Subcutaneous adipose tissue (tissue), 4 donors: Measurements from ENCODE around the gene TCF4. TPM values are rescaled to one million over a fixed set of nuclear protein-coding genes. Genes with fewer than 3 reads are reported as not detected.

Experiments used
- total RNA-seq, 4 donors: library from RNA; depleted of rRNA; stranded (reverse); fragments of >200 nt; gene quantifications; one replicate each; pipeline ENCODE4 v1.1.0, GENCODE V29; 2016
- TF ChIP-seq, protein P1 (sequence below): fragments of 450-650 bp; IDR thresholded peaks from one replicate; pipeline ENCODE4 v1.5.1; 2016; ENCODE audit warnings: low read depth, mild to moderate bottlenecking, control low read depth, antibody characterized with exemption, moderate library complexity

Gene TCF4
- total RNA-seq, 4 donors from 2014 or later = 110 to 250 (median 170) TPM

DNA sequence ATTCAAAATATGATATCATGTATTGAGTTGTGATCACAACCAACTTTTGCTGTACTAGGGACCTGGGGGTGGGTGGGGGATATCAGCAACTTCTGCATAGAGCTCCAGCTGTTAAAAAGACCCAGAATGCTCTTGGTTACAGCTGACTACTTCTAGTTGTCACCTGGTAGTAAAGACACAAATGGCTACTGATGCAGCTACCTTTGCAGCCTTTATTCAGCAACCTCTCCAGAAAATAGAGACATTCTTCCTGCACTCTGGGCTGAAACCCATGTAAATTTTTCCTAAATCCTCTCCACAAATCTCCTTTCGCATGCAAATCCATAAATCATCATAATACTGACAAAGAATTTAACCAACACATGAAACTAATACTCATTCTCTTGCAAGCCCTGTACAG lies 238.3 kb downstream of the TCF4 start:
- TF ChIP-seq, protein P1, sequence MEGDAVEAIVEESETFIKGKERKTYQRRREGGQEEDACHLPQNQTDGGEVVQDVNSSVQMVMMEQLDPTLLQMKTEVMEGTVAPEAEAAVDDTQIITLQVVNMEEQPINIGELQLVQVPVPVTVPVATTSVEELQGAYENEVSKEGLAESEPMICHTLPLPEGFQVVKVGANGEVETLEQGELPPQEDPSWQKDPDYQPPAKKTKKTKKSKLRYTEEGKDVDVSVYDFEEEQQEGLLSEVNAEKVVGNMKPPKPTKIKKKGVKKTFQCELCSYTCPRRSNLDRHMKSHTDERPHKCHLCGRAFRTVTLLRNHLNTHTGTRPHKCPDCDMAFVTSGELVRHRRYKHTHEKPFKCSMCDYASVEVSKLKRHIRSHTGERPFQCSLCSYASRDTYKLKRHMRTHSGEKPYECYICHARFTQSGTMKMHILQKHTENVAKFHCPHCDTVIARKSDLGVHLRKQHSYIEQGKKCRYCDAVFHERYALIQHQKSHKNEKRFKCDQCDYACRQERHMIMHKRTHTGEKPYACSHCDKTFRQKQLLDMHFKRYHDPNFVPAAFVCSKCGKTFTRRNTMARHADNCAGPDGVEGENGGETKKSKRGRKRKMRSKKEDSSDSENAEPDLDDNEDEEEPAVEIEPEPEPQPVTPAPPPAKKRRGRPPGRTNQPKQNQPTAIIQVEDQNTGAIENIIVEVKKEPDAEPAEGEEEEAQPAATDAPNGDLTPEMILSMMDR = no peak

DNA sequence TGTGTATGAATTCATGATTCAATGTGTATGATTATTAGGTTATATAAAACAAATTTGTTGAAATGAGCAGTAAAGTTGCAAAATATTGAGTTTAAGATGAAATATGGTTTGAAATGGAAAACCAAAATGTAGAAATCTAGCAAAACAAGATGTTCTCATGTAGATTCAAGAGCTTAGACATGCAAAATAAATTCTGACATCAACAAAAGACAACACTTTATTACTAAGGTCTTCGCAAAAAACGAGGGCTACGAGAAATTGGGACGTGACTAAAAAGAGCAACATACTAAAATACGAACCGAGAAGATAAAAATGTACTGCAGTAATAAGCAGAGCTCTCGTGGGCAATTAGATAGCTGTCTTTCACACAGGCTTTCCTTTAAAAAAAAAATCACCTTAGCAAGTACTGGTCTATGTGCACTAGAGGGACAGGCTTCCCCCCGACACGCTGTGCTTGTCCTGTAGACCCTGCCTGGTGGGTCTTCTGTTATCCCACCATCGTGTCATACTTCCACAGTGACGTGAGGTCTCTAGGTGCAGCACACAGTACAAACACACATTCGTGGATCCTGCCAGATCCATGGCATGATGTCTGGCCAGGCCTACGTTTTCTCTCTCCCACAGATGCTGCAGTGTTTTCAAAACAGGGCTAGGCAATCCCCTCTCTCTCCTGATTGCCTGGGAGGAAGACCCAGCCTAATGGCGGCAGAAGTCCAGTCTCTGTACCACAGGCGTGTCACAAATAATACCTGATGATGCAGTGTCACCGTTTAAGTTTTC lies 240.8 kb downstream of the TCF4 start:
- TF ChIP-seq, protein P1 = no peak

DNA sequence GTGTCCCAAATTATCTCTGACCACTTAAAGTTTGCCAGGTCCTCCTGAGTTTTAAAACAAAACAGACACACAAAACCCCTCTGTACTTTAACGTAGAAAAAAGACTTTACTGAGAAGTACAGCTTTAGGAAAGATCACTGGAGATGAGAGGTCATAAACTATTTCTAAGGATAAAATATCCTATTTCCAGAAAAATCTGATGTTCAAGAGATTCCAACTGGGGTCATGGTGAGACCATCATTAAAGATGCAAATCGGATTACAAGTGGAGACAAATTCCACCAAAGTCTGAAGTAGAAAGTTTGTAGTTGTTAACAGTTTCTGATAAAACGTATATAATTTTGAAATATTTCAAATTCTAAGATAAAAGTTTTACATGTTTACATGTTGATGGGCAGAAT lies 241.6 kb downstream of the TCF4 start:
- TF ChIP-seq, protein P1 = no peak

DNA sequence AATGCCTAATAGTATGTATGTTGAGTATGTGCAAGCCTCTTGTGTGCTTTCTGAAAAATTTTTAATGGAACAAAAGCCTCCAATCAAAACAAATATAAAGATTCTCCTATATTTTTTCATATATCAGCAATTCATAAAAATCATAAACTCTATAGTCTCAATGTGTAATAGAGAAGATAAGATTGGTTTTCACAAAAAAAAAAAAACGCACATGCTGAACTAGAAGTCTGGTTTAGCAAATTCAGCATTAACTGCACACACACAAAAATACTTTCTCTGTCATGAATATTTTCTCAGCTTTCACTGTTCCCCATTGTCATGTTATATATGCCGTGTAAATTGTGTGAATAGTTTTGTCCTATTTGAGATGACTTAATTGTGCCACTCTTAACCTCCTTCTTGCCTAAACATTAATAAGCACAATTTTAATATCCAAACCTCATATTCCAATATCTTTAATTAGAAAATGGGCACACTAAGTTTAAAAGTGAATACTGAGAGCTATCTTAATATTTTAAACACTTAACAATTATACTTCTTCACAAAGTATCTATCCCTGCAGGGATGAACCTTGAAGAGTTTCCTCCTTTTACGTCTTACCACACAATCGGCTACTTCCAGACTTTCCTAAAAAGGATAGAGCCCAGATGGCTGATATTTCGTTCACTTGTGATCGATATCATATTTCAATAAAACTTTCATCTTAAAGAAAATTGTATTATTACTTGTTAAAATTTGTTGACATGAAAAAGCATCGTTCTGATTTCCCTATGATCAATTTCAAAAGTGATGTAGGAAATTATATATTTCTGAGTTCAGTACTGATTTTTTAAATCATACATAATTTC lies 242.7 kb downstream of the TCF4 start:
- TF ChIP-seq, protein P1 = no peak

DNA sequence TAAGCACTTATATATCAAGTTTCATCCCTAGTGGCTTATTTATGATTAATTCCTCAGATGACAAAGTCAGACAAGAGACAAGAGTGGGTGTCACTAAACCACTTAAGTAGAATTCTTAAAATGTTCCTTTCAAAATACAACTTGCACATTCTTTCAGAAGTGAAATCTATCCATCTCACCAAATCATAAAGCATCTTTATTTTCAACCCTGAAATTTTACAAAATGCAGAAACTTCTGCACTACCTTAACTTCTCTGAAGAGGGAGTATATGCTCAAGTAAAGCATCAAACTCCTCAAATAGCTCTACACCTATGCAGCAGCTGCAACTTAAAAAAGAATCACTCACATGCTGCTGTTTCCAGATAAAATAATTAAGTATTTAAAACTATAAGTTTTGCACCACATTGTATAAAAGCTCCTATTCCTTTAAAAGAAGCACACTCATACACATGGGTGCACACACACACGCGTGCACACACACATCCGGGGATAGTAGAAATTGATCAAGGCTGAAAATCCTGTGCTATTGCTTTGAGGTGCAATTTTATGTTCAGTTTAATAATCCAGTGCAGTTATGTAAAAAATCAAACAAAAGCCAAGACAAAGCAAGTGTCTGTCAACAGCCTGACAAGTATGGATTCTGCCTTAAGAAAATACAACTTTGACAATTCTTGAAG lies 244.5 kb downstream of the TCF4 start:
- TF ChIP-seq, protein P1 = no peak

DNA sequence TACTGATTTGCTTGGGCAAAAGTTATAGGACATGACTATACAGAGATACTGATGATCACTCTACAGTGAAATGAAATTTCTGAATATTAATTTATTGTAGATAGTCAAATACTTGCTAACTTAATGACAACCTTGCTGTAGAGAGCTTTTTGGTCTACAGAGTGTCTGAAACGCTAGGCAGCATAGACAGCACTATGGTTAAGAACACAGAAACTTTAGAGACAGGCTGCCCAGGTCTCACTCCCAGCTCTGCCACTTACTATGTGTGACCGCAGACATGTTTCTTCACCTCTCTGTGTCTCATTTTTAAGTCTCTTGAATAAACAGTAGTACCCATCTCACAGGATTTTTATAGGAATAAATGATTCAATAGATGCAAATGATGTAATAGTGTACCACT lies 247.0 kb downstream of the TCF4 start:
- TF ChIP-seq, protein P1 = no peak

DNA sequence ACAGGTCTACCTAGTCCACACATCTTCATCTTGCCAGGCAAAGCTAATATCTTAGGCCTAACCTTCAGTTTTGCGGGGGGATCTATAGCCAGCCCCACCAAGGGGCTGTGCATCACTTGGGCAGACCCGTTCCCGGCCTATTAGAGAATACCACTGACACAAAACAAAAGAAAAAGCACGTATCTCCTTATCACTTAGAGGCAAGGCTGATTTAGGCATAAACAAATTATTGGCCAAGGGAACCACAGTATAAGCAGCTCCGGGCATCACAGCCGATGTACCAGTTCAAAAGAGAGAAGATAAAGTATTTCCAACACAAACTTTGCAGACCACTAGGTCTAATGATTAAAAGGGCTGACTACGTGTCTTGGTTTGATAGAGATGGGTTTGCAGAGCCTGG lies 248.0 kb downstream of the TCF4 start:
- TF ChIP-seq, protein P1 = no peak
